Measurements from ENCODE around the gene LRMDA.

DNA sequence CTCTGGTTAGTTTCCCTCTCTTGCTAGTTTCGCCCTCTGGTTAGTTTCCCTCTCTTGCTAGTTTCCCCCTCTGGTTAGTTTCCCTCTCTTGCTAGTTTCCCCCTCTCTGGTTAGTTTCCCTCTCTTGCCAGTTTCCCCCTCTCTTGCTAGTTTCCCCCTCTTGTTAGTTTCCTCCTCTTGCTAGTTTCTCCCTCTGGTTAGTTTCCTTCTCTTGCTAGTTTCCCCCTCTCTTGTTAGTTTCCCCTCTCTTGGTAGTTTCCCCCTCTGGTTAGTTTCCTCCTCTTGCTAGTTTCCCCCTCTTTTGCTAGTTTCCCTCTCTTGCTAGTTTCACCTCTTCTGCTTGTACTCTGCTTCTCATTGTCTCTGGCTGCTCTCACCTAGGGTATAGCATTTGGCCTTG, 613.8 kb downstream of the LRMDA start:
- TF ChIP-seq, protein P1, sequence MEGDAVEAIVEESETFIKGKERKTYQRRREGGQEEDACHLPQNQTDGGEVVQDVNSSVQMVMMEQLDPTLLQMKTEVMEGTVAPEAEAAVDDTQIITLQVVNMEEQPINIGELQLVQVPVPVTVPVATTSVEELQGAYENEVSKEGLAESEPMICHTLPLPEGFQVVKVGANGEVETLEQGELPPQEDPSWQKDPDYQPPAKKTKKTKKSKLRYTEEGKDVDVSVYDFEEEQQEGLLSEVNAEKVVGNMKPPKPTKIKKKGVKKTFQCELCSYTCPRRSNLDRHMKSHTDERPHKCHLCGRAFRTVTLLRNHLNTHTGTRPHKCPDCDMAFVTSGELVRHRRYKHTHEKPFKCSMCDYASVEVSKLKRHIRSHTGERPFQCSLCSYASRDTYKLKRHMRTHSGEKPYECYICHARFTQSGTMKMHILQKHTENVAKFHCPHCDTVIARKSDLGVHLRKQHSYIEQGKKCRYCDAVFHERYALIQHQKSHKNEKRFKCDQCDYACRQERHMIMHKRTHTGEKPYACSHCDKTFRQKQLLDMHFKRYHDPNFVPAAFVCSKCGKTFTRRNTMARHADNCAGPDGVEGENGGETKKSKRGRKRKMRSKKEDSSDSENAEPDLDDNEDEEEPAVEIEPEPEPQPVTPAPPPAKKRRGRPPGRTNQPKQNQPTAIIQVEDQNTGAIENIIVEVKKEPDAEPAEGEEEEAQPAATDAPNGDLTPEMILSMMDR (conservative IDR thresholded peaks at IDR 0.05; ENCODE audit: low read depth, low read length): no peak
- TF ChIP-seq EZH2 (IDR thresholded peaks at IDR 0.05; ENCODE audit: low read length, unreplicated experiment): no peak
